AG04449 (cell line): ENCODE data around the gene GABRG3.

Source experiments
- CTCF ChIA-PET: fragments of 350-600 bp; formaldehyde crosslinking; extraction: SDS; loops from one replicate; lab custom pipeline; 2021; ENCODE audit warnings: antibody characterized with exemption; lab: Yijun Ruan, JAX
- POLR2A ChIA-PET: fragments of 400-600, 350-600 bp; formaldehyde crosslinking; extraction: SDS; loops from one replicate; lab custom pipeline; 2020; ENCODE audit warnings: antibody characterized with exemption, inconsistent platforms; lab: Yijun Ruan, JAX
- DNase-seq: peaks from one replicate; pipeline ENCODE4 v3.0.0-alpha.2; 2010; ENCODE audit warnings: low read depth, low spot score
- H3K4me3 ChIP-seq: 2 replicates; pipeline ENCODE4 v1.5.1; 2011; ENCODE audit warnings: low read depth, mild to moderate bottlenecking, control low read depth, low read length
- TF ChIP-seq, protein P1 (sequence below): IDR thresholded peaks from one replicate; pipeline ENCODE4 v1.5.1; 2011; ENCODE audit warnings: mild to moderate bottlenecking, moderate library complexity, low read length, control low read depth, inconsistent platforms; ENCODE audit not compliant: insufficient read depth; ENCODE audit errors: missing control alignments

The GABRG3 gene

DNA sequence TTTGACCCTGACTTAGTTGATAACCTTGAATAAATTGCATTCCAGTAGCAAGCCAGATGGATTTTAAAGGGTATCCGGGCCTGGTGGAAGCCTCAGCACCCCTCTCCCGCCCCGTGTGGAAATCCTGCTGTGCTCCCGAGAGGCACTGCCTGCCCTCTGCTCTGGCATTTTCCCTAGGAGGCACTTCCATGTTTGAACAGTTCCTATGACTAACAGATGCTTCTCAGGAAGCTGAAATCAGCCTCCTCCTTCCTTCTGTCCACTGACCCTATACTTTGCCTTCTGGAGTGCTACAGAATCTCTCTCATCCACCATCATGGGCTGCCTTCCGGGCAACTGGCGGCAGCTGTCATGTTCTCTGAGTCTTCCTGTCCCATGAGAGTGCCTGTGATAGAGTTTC lies 90.8 kb downstream of the GABRG3 start:
- H3K4me3 ChIP-seq = no peak overlapping the region
- ChIA-PET CTCF (no interaction called here), POLR2A (no interaction called here)
- TF ChIP-seq, protein P1, sequence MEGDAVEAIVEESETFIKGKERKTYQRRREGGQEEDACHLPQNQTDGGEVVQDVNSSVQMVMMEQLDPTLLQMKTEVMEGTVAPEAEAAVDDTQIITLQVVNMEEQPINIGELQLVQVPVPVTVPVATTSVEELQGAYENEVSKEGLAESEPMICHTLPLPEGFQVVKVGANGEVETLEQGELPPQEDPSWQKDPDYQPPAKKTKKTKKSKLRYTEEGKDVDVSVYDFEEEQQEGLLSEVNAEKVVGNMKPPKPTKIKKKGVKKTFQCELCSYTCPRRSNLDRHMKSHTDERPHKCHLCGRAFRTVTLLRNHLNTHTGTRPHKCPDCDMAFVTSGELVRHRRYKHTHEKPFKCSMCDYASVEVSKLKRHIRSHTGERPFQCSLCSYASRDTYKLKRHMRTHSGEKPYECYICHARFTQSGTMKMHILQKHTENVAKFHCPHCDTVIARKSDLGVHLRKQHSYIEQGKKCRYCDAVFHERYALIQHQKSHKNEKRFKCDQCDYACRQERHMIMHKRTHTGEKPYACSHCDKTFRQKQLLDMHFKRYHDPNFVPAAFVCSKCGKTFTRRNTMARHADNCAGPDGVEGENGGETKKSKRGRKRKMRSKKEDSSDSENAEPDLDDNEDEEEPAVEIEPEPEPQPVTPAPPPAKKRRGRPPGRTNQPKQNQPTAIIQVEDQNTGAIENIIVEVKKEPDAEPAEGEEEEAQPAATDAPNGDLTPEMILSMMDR = no peak
- DNase-seq = no peak

DNA sequence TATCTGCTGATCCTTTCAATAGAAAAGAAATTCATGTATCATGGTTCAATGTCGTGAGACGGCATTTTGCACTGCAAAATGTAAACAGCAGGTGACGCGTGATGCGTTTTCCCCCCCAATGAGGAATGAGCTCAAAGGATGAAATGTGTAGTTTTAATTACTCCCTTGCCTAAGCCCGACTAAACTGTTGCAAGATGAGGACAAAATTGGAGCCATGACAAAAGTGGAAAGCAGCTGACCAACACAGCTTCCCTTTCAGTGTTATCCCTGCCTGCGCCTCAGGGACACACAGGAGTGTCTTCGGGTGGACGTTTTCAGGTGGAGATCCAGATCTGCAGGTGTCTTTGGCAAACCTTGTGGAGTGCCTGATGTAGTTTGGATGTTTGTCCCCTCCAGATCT lies 92.0 kb downstream of the GABRG3 start:
- ChIA-PET CTCF (no interaction called here), POLR2A (no interaction called here)
- TF ChIP-seq, protein P1 = no peak
- H3K4me3 ChIP-seq = no peak overlapping the region
- no peak for DNase-seq

DNA sequence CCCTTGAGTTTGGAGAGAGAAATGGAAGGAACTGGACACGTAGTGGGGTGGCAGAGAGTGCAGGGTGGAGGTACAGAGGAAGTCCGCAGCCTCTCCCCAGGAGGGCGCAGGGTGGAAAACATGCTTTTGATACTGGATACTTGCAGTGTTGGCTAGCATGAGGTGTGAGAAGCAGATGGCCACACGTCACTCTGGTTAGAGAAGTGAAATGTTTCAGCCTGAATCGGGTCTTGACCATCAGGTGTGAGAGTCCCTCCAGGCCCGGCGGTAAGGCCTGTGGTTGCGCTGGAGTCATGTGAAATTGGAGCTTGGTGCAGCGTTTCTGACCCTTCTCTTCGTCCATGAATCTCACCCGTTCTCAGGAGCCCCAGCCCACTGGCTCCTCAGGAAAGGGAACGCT lies 93.1 kb downstream of the GABRG3 start:
- ChIA-PET CTCF (no interaction called here), POLR2A (no interaction called here)
- DNase-seq = no peak
- no peak overlapping the region for H3K4me3 ChIP-seq
- TF ChIP-seq, protein P1 = no peak

DNA sequence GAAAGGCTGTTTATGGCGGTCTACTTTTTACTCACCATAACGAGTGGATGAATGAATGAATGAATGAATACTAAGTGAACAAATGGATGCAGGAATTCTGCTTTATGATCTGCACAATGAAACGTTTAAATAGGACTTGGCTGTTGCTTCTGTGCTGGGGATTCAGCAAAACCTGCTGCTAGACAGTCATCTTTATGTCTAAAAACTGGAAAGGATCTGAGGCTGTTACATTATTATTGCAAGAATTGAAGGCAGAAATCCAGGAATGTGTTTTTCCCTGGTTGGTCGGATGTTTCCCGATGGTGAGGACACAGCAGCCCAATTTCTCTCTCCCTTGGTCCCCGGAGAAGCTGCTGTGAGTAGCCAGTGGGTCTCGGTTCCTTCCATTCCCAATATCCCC lies 94.2 kb downstream of the GABRG3 start:
- DNase-seq = no peak
- TF ChIP-seq, protein P1 = no peak
- H3K4me3 ChIP-seq = no peak overlapping the region
- CTCF ChIA-PET = no interaction called here
- POLR2A ChIA-PET = no interaction called here

DNA sequence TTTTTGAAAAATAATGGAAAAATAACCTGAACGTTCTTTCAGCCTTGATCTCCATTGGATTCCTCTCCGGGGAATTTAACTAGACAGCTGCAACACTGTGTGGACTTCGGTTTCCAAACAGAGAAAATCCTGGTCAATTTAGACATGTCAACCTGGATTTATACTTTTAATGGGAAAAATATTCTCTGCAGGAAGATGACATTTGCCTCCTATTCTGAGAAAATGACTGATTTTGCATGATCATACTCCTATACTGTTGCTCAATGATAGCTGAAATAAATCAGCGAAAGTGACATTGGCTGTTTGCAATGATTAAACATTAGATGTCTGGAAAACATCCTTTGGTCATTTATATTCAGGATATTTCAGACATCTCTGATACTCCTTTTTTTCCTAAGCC lies 94.8 kb downstream of the GABRG3 start:
- POLR2A ChIA-PET = no interaction called here
- no peak overlapping the region for H3K4me3 ChIP-seq
- DNase-seq = no peak
- TF ChIP-seq, protein P1 = no peak
- CTCF ChIA-PET = no interaction called here

DNA sequence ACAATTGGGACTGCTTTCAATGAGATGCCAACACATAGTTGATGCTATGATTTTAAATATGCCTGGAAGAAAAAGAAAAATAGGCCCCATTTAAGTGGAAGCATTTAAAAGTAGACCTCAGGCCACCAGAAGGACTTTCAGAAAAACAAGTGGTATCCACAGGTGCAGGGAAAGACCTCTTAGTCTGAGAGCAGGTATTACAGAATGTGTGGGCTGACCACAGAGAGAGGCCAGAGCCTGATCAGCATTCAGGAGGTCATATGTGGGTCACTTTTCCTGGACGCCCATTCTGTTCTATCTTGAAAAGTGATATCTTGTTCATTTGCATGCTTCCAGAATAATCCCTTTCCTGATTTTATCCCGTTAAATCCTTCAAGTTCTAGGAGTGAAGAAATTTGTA lies 95.5 kb downstream of the GABRG3 start:
- TF ChIP-seq, protein P1 = no peak
- ChIA-PET POLR2A (no interaction called here), CTCF (no interaction called here)
- DNase-seq = no peak
- no peak overlapping the region for H3K4me3 ChIP-seq
